Adrenal gland (tissue), 5 donors: ENCODE data around the gene PDE9A.

Source experiments
- POLR2A ChIP-seq, 2 donors: fragments of 450-650 bp; IDR thresholded peaks; one replicate each; pipeline ENCODE4 v1.6.1; 2017; ENCODE audit warnings: antibody characterized with exemption in 2 of 2, mild to moderate bottlenecking in 2 of 2, moderate library complexity in 1 of 2
- TF ChIP-seq, protein P1 (sequence below), 6 experiments: fragments of 450-650 bp in 4 of 6; fragments of 200-600 bp in 2 of 6; sonication (generic) in 1 of 6; IDR thresholded peaks; 1 replicate in 5 of 6; 2 replicates in 1 of 6; pipeline versions ENCODE4 v1.5.1 to v1.8.0; 2016 to 2021; ENCODE audit warnings: antibody characterized with exemption in 6 of 6, mild to moderate bottlenecking in 2 of 6, moderate library complexity in 1 of 6
- donor health status: DM: no; HTN: no; CAD: no.

- TF ChIP-seq, protein P1, sequence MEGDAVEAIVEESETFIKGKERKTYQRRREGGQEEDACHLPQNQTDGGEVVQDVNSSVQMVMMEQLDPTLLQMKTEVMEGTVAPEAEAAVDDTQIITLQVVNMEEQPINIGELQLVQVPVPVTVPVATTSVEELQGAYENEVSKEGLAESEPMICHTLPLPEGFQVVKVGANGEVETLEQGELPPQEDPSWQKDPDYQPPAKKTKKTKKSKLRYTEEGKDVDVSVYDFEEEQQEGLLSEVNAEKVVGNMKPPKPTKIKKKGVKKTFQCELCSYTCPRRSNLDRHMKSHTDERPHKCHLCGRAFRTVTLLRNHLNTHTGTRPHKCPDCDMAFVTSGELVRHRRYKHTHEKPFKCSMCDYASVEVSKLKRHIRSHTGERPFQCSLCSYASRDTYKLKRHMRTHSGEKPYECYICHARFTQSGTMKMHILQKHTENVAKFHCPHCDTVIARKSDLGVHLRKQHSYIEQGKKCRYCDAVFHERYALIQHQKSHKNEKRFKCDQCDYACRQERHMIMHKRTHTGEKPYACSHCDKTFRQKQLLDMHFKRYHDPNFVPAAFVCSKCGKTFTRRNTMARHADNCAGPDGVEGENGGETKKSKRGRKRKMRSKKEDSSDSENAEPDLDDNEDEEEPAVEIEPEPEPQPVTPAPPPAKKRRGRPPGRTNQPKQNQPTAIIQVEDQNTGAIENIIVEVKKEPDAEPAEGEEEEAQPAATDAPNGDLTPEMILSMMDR (IDR thresholded peaks at IDR 0.05), result no peak
- TF ChIP-seq POLR2A (IDR thresholded peaks at IDR 0.05), result no peak
Observed at GRCh38 chr21:42760951-42761751, 107.7 kb downstream of the PDE9A start.
